NOMO-1 treated with DMSO at 0.1 percent for 48 hours (cell line): ENCODE results near the gene GRIP2.

Source experiments
- DNase-seq: peaks from one replicate; lab custom pipeline; 2025; ENCODE audit not compliant: unreplicated experiment; lab: John Stamatoyannopoulos, UW

Gene GRIP2

GRCh38 chr3:14488286-14489041, 51.7 kb downstream of the GRIP2 start:
- DNase-seq = no peak

- DNase-seq = no peak
Measured at GRCh38 chr3:14487821-14488220, 52.3 kb downstream of the GRIP2 start.

GRCh38 chr3:14487086-14487485, 53.1 kb downstream of the GRIP2 start:
- DNase-seq = no peak

- no peak for DNase-seq
Measured at GRCh38 chr3:14486460-14486859, 53.7 kb downstream of the GRIP2 start.

GRCh38 chr3:14485981-14486380, 54.2 kb downstream of the GRIP2 start:
- DNase-seq = no peak

- no peak for DNase-seq
Measured at GRCh38 chr3:14484741-14485140, 55.4 kb downstream of the GRIP2 start.

- no peak for DNase-seq
Measured at GRCh38 chr3:14483286-14483685, 56.9 kb downstream of the GRIP2 start.

- no peak for DNase-seq
Measured at GRCh38 chr3:14482271-14482721, 57.8 kb downstream of the GRIP2 start.

- no peak for DNase-seq
Measured at GRCh38 chr3:14481646-14482036, 58.5 kb downstream of the GRIP2 start.

- DNase-seq = peak; percentile 43
Measured at GRCh38 chr3:14481018-14481645, 59.0 kb downstream of the GRIP2 start.

GRCh38 chr3:14480207-14481017, 59.7 kb downstream of the GRIP2 start:
- DNase-seq = no peak

GRCh38 chr3:14479591-14479990, 60.6 kb downstream of the GRIP2 start:
- DNase-seq = no peak

GRCh38 chr3:14478956-14479550, 61.1 kb downstream of the GRIP2 start:
- DNase-seq = no peak

- DNase-seq = no peak
Measured at GRCh38 chr3:14477311-14477935, 62.7 kb downstream of the GRIP2 start.

- no peak for DNase-seq
Measured at GRCh38 chr3:14476583-14477265, 63.4 kb downstream of the GRIP2 start.

- no peak for DNase-seq
Measured at GRCh38 chr3:14475621-14476020, 64.5 kb downstream of the GRIP2 start.

GRCh38 chr3:14474363-14475081, 65.6 kb downstream of the GRIP2 start:
- no peak for DNase-seq

- no peak for DNase-seq
Measured at GRCh38 chr3:14473411-14473891, 66.7 kb downstream of the GRIP2 start.

- no peak for DNase-seq
Measured at GRCh38 chr3:14472471-14473351, 67.4 kb downstream of the GRIP2 start.
